IMR-90 (cell line): ENCODE measurements around the gene JAGN1. TPM values are rescaled to one million over a fixed set of nuclear protein-coding genes. Genes with fewer than 3 reads are reported as not detected.

ENCODE experiments used
- ATAC-seq: fragments of 200-7000 bp; cut with Tn5 transposase; 2 replicates; pipeline ENCODE4 v1.9.1; 2020; ENCODE audit warnings: low read depth, mild to moderate bottlenecking, moderate library complexity
- BruUV-seq: library from RNA; stranded (reverse); fragments of 400-500 nt; replicated peaks from 2 replicates; lab custom pipeline; 2021; lab: Mats Ljungman, UMichigan
- CTCF ChIA-PET: fragments of 300-600 bp; formaldehyde crosslinking; extraction: SDS; loops from one replicate; lab custom pipeline; 2021; ENCODE audit warnings: antibody characterized with exemption; lab: Yijun Ruan, JAX
- POLR2A ChIA-PET: fragments of 300-600 bp; sonication (Branson Sonifier 250); formaldehyde crosslinking; loops from one replicate; lab custom pipeline; 2022; ENCODE audit warnings: antibody characterized with exemption; ENCODE audit not compliant: unreplicated experiment; lab: Charles Lee
- DNase-seq: peaks from one replicate; pipeline ENCODE4 v3.0.0; 2013
- H2AFZ ChIP-seq: replicated peaks from 2 replicates; pipeline ENCODE3; 2013; ENCODE audit warnings: low read length, mild to moderate bottlenecking; ENCODE audit not compliant: poor library complexity
- H2AK5ac ChIP-seq: 2 replicates; pipeline ENCODE4 v1.6.1; 2013; ENCODE audit warnings: low read depth, low read length, inconsistent platforms
- H2AK9ac ChIP-seq: replicated peaks from 2 replicates; pipeline ENCODE3; 2013; ENCODE audit warnings: mild to moderate bottlenecking, low read depth, low read length, moderate library complexity; ENCODE audit not compliant: poor library complexity
- H2BK120ac ChIP-seq: 2 replicates; pipeline ENCODE4 v1.6.1; 2013; ENCODE audit warnings: low read depth, low read length, inconsistent platforms
- H2BK15ac ChIP-seq: 3 replicates; pipeline ENCODE4 v1.6.1; 2013; ENCODE audit warnings: low read depth, low read length, inconsistent platforms
- H2BK20ac ChIP-seq: 2 replicates; pipeline ENCODE4 v1.6.1; 2013; ENCODE audit warnings: low read depth, mild to moderate bottlenecking, inconsistent platforms, low read length, moderate library complexity
- H2BK5ac ChIP-seq: 2 replicates; pipeline ENCODE4 v1.6.1; 2013; ENCODE audit warnings: mild to moderate bottlenecking, low read depth, low read length, inconsistent platforms; ENCODE audit not compliant: poor library complexity, severe bottlenecking
- H3K14ac ChIP-seq: replicated peaks from 2 replicates; pipeline ENCODE4 v1.6.1; 2013; ENCODE audit warnings: low read depth, low read length, inconsistent platforms
- H3K18ac ChIP-seq: 2 replicates; pipeline ENCODE4 v1.6.1; 2013; ENCODE audit warnings: low read depth, low read length, control low read depth
- H3K23ac ChIP-seq: 2 replicates; pipeline ENCODE4 v1.6.1; 2013; ENCODE audit warnings: low read depth, low read length, inconsistent platforms
- H3K27ac ChIP-seq: 2 replicates; pipeline ENCODE4 v1.5.1; 2013; ENCODE audit warnings: mild to moderate bottlenecking, control low read depth, low read length; ENCODE audit not compliant: insufficient read depth
- H3K27me3 ChIP-seq: 2 replicates; pipeline ENCODE4 v1.6.1; 2013; ENCODE audit warnings: low read length; ENCODE audit not compliant: control insufficient read depth, insufficient read depth
- H3K36me3 ChIP-seq: 2 replicates; pipeline ENCODE4 v1.6.1; 2013; ENCODE audit warnings: low read length, mixed read lengths; ENCODE audit not compliant: control insufficient read depth, insufficient read depth
- H3K4ac ChIP-seq: 2 replicates; pipeline ENCODE4 v1.6.1; 2013; ENCODE audit warnings: low read depth, low read length, inconsistent platforms
- H3K4me1 ChIP-seq: 2 replicates; pipeline ENCODE4 v1.6.1; 2013; ENCODE audit warnings: low read length, mixed read lengths; ENCODE audit not compliant: control insufficient read depth, insufficient read depth
- H3K4me2 ChIP-seq: 2 replicates; pipeline ENCODE4 v1.6.1; 2013; ENCODE audit warnings: low read depth, mild to moderate bottlenecking, control low read depth, low read length, moderate library complexity
- H3K4me3 ChIP-seq: 2 replicates; pipeline ENCODE4 v1.5.1; 2013; ENCODE audit warnings: low read depth, mild to moderate bottlenecking, control low read depth, low read length, moderate library complexity; ENCODE audit not compliant: insufficient read depth
- H3K56ac ChIP-seq: 2 replicates; pipeline ENCODE4 v1.6.1; 2013; ENCODE audit warnings: low read length, inconsistent platforms; ENCODE audit not compliant: insufficient read depth; ENCODE audit errors: extremely low read depth
- H3K79me1 ChIP-seq, 2 experiments: 2 replicates each; pipeline ENCODE4 v1.6.1; 2013; ENCODE audit warnings: low read length in 2 of 2, inconsistent platforms in 1 of 2, low read depth in 1 of 2
- H3K9ac ChIP-seq: 2 replicates; pipeline ENCODE4 v1.6.1; 2013; ENCODE audit warnings: low read depth, low read length, control low read depth
- H3K9me1 ChIP-seq: 2 replicates; pipeline ENCODE4 v1.6.1; 2013; ENCODE audit warnings: low read length, inconsistent platforms; ENCODE audit not compliant: insufficient read depth
- H3K9me3 ChIP-seq: 2 replicates; pipeline ENCODE4 v1.6.1; 2013; ENCODE audit warnings: low read length; ENCODE audit not compliant: control insufficient read depth, insufficient read depth
- H4K20me1 ChIP-seq: 2 replicates; pipeline ENCODE4 v1.6.1; 2013; ENCODE audit warnings: low read length, inconsistent platforms; ENCODE audit not compliant: insufficient read depth
- H4K5ac ChIP-seq: 2 replicates; pipeline ENCODE4 v1.6.1; 2013; ENCODE audit warnings: mild to moderate bottlenecking, low read depth, low read length, control low read depth
- H4K8ac ChIP-seq, 2 experiments: 2 replicates each; pipeline ENCODE4 v1.6.1; 2013; ENCODE audit warnings: low read depth in 2 of 2, low read length in 2 of 2, control low read depth in 1 of 2, inconsistent platforms in 1 of 2
- H4K91ac ChIP-seq: 2 replicates; pipeline ENCODE4 v1.6.1; 2013; ENCODE audit warnings: low read depth, low read length, inconsistent platforms; ENCODE audit not compliant: insufficient read depth
- BHLHE40 ChIP-seq: fragments of 150-350 bp; IDR thresholded peaks from 2 replicates; pipeline ENCODE4 v1.6.1; 2016; ENCODE audit warnings: mild to moderate bottlenecking, low read depth, low read length
- CHD1 ChIP-seq: IDR thresholded peaks from 2 replicates; pipeline ENCODE4 v1.6.1; 2012; ENCODE audit warnings: low read depth, low read length, improper control_type of control experiment
- FOS ChIP-seq: fragments of 150-350 bp; IDR thresholded peaks from 2 replicates; pipeline ENCODE4 v1.6.1; 2016; ENCODE audit warnings: low read depth, low read length
- MAFK ChIP-seq: IDR thresholded peaks from 2 replicates; pipeline ENCODE4 v1.6.1; 2012; ENCODE audit warnings: low read depth, low read length, improper control_type of control experiment
- MAZ ChIP-seq: IDR thresholded peaks from 2 replicates; pipeline ENCODE4 v1.6.1; 2012; ENCODE audit warnings: low read depth, mild to moderate bottlenecking, low read length, improper control_type of control experiment, moderate library complexity, borderline replicate concordance
- MXI1 ChIP-seq: IDR thresholded peaks from 2 replicates; pipeline ENCODE4 v1.6.1; 2012; ENCODE audit warnings: low read depth, mild to moderate bottlenecking, low read length, moderate library complexity, borderline replicate concordance
- RFX5 ChIP-seq: IDR thresholded peaks from 2 replicates; pipeline ENCODE4 v1.8.0; 2012; ENCODE audit warnings: low read depth, mild to moderate bottlenecking, low read length, moderate library complexity
- SMC3 ChIP-seq: fragments of 150-350 bp; IDR thresholded peaks from 2 replicates; pipeline ENCODE4 v1.6.1; 2016; ENCODE audit warnings: low read depth, mild to moderate bottlenecking, antibody characterized with exemption, low read length, moderate library complexity
- WGBS, 2 experiments: methylation state at CpG; one replicate each; pipeline versions ENCODE4 v1.1.5 to v1.1.7; 2013; ENCODE audit warnings: missing lambda C conversion rate in 2 of 2; ENCODE audit not compliant: insufficient read length in 1 of 2; ENCODE audit errors: extremely low coverage in 2 of 2; 5-methylcytosine and 5-hydroxymethylcytosine counted together
- dilution Hi-C: fragments of 300-500 bp; cut with HindIII; formaldehyde crosslinking; loops from one replicate; pipeline ENCODE4 v1.14.3; 2018; ENCODE audit warnings: low sequenced_read_pairs; ENCODE audit not compliant: unreplicated experiment
- in situ Hi-C: fragments of 300-500 bp; cut with MboI; formaldehyde crosslinking; loops from 3 replicates; pipeline ENCODE4 v1.14.3; 2019; ENCODE audit warnings: low sequenced_read_pairs, inconsistent platforms, mixed read lengths
- intact Hi-C: fragments of 100-400 bp; cut with micrococcal nuclease; formaldehyde crosslinking; loops from 2 replicates; pipeline ENCODE4 v1.10.0; 2022
- polyA plus RNA-seq, 3 experiments: library from polyadenylated mRNA; depleted of rRNA; stranded (reverse); fragments of >200 nt; gene quantifications; 2 replicates each; pipeline ENCODE4 v1.2.3, GENCODE V29; 2012; ENCODE audit warnings: low replicate concordance in 1 of 3
- total RNA-seq: library from RNA; depleted of rRNA; stranded (reverse); fragments of >200 nt; gene quantifications from 2 replicates; pipeline ENCODE4 v1.2.3, GENCODE V29; 2012

Gene JAGN1
- total and polyA plus RNA-seq, 2 of the 4 experiments (the other 2 are of a cell fraction), result 32.7 to 39.3 TPM

DNA sequence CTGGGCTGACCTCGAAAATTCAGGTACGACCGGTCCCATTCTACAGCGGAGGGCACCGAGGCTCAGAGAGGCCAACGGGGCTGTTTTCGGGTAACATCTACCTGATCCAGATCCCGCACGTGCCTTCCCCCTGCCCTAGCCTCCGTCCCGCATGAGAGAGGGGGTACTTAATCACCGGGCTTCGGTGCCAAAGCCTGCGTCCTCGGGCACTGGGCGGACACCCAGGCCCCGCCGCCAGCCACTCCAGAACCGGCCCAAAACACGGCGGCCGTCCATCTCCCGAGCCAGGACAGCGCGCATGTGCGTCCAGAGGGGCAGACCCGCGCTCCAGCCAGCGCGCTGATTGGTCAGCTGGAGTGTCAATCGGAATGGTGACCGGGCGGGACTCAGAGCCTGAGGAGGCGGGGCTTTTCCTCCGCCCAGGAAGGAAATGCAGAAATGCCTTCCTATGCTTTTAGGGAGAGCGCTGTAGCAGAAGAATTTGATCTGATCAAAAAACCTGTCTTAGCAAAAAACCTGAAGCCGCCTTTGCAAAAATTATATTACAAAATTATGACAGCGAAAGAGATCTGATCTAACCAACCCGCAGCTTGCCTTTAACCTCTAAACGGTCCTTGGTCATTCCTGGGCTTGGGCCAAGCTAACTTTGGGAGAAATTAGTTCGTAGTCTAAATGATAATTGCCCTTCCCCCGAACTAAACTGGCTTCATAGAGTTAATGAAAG lies 46.5 kb upstream of the JAGN1 start, which contains the start of gene RPUSD3:
RPUSD3 (minus strand) TSS at position 294 of the 724 bp plus-strand sequence; CDS start at position 276, 18 bp downstream.
- peak within 1 kb of the TSS; percentile 86 for H3K9ac ChIP-seq
- intact Hi-C loops (loop anchor here (10.0 kb wide), 1 partner anchor 441 kb away; no protein-coding TSS in a partner anchor), in situ Hi-C loops (no loop called here), dilution Hi-C loops (no loop called here)
- H3K9me1 ChIP-seq, result 0 out of 2 replicates have a peak, but pooled peaks cover 2% of the 10 kb centered on the region
- H2BK120ac ChIP-seq, result peak within 1 kb of the TSS; percentile 22; the same call in 1 of the 2 replicates
- peak within 1 kb of the TSS; percentile 71 for H3K4me3 ChIP-seq
- peak within 1 kb of the TSS; percentile 78 for H3K56ac ChIP-seq
- no peaks in the 10 kb centered on the region for H3K27me3 ChIP-seq
- TF ChIP-seq FOS (peak; percentile 28; the same call in 1 of the 2 replicates), MAZ (peak; percentile 42; the same call in 1 of the 2 replicates), MXI1 (peak; percentile 71; the same call in 1 of the 2 replicates), RFX5 (no peak), BHLHE40 (peak; percentile 76), MAFK (no peak), CHD1 (no peak), SMC3 (no peak)
- peak within 1 kb of the TSS; percentile 59 for H2AK5ac ChIP-seq
- no peaks in the 10 kb centered on the region for H3K4me1 ChIP-seq
- DNase-seq (peak; percentile 93), ATAC-seq (peak; percentile 99)
- peaks cover 17% of the 10 kb centered on the region for H3K36me3 ChIP-seq
- peak within 1 kb of the TSS; percentile 83 for H3K23ac ChIP-seq
- peak within 1 kb of the TSS; percentile 79 for H3K27ac ChIP-seq
- H3K4me2 ChIP-seq, result peak within 1 kb of the TSS; percentile 88
- peak within 1 kb of the TSS; percentile 59; the same call in 2 of the 3 replicates for H2BK15ac ChIP-seq
- H3K79me1 ChIP-seq, result peaks cover 9 to 28% of the 10 kb centered on the region in 2 experiments
- no TSS peak for BruUV-seq
- ChIA-PET POLR2A (interaction anchor here (0.6 to 0.7 kb wide), 2 partner anchors 10 to 103 kb away, joined by 3 read pairs; no protein-coding TSS in a partner anchor), CTCF (interaction anchor here (0.8 to 1.1 kb wide), 3 partner anchors 9 to 103 kb away, joined by 3 read pairs; no protein-coding TSS in a partner anchor)
- H4K91ac ChIP-seq, result peak within 1 kb of the TSS; percentile 77
- peak within 1 kb of the TSS; percentile 98 for H2AFZ ChIP-seq
- peak within 1 kb of the TSS; percentile 93 for H3K14ac ChIP-seq
- H3K18ac ChIP-seq, result peak within 1 kb of the TSS; percentile 34; the same call in 1 of the 2 replicates
- no peaks in the 10 kb centered on the region for H4K20me1 ChIP-seq
- no peaks in the 10 kb centered on the region for H3K9me3 ChIP-seq
- peak within 1 kb of the TSS; percentile 92 for H2AK9ac ChIP-seq
- peak within 1 kb of the TSS; percentile 69 for H2BK5ac ChIP-seq
- H2BK20ac ChIP-seq, result peak within 1 kb of the TSS; percentile 36; the same call in 1 of the 2 replicates
- WGBS, 2 experiments, result 0% methylated on average over 5 of the region's 42 CpGs; no CpG with 5 or more reads in 1 of the 2 experiments
- H4K5ac ChIP-seq, result peak within 1 kb of the TSS; percentile 68
- peak within 1 kb of the TSS; percentile 98 to 99 for H4K8ac ChIP-seq
- H3K4ac ChIP-seq, result peak within 1 kb of the TSS; percentile 89
